H9 (cell line): Measurements from ENCODE around the gene UBALD1. TPM values are rescaled to one million over a fixed set of nuclear protein-coding genes. Genes with fewer than 3 reads are reported as not detected.

Experiments
- DNase-seq: peaks from one replicate; pipeline ENCODE4 v3.0.0-alpha.2; 2017
- H2AFZ ChIP-seq: one replicate; pipeline ENCODE4 v1.6.1; 2013; ENCODE audit warnings: mild to moderate bottlenecking, low read length, control low read depth, moderate library complexity
- H2AK5ac ChIP-seq: 2 replicates; pipeline ENCODE4 v1.6.1; 2013; ENCODE audit warnings: low read length, control low read depth, mixed read lengths; ENCODE audit not compliant: insufficient read length
- H2BK120ac ChIP-seq: one replicate; pipeline ENCODE4 v1.6.1; 2013; ENCODE audit warnings: low read depth, mild to moderate bottlenecking, low read length, control low read depth, inconsistent platforms; ENCODE audit not compliant: poor library complexity, severe bottlenecking
- H2BK12ac ChIP-seq: 2 replicates; pipeline ENCODE4 v1.6.1; 2013; ENCODE audit warnings: low read length, control low read depth, mixed read lengths, low read depth; ENCODE audit not compliant: insufficient read length
- H2BK15ac ChIP-seq: 2 replicates; pipeline ENCODE4 v1.6.1; 2013; ENCODE audit warnings: low read depth, low read length, control low read depth
- H2BK20ac ChIP-seq: one replicate; pipeline ENCODE4 v1.6.1; 2013; ENCODE audit warnings: low read depth, mild to moderate bottlenecking, low read length, control low read depth, inconsistent platforms; ENCODE audit not compliant: poor library complexity, severe bottlenecking
- H2BK5ac ChIP-seq: 2 replicates; pipeline ENCODE4 v1.6.1; 2013; ENCODE audit warnings: low read length, control low read depth, mixed read lengths; ENCODE audit not compliant: insufficient read length
- H3K14ac ChIP-seq: 2 replicates; pipeline ENCODE4 v1.6.1; 2013; ENCODE audit warnings: low read length, control low read depth; ENCODE audit not compliant: insufficient read depth
- H3K18ac ChIP-seq: 2 replicates; pipeline ENCODE4 v1.6.1; 2013; ENCODE audit warnings: low read depth, mild to moderate bottlenecking, mixed read lengths, low read length, control low read depth; ENCODE audit not compliant: insufficient read length
- H3K23ac ChIP-seq: 2 replicates; pipeline ENCODE4 v1.6.1; 2013; ENCODE audit warnings: low read length, control low read depth, mixed read lengths, low read depth; ENCODE audit not compliant: insufficient read length
- H3K23me2 ChIP-seq: 2 replicates; pipeline ENCODE4 v1.6.1; 2013; ENCODE audit warnings: low read depth, mild to moderate bottlenecking, mixed read lengths, low read length, control low read depth; ENCODE audit not compliant: insufficient read length, poor library complexity, severe bottlenecking
- H3K27ac ChIP-seq: 2 replicates; pipeline ENCODE4 v1.5.1; 2013; ENCODE audit warnings: low read length, control low read depth, mixed read lengths, low read depth; ENCODE audit not compliant: insufficient read length
- H3K27me3 ChIP-seq: 2 replicates; pipeline ENCODE4 v1.6.1; 2013; ENCODE audit warnings: low read length, control low read depth, inconsistent platforms; ENCODE audit not compliant: insufficient read depth
- H3K4ac ChIP-seq: 2 replicates; pipeline ENCODE4 v1.6.1; 2013; ENCODE audit warnings: low read depth, mild to moderate bottlenecking, control low read depth, inconsistent platforms, low read length, moderate library complexity
- H3K4me1 ChIP-seq: 2 replicates; pipeline ENCODE4 v1.6.1; 2013; ENCODE audit warnings: low read length, control low read depth, inconsistent platforms; ENCODE audit not compliant: insufficient read depth
- H3K4me2 ChIP-seq: 2 replicates; pipeline ENCODE4 v1.6.1; 2013; ENCODE audit warnings: low read length, control low read depth, mixed read lengths; ENCODE audit not compliant: insufficient read length, insufficient read depth
- H3K56ac ChIP-seq: 2 replicates; pipeline ENCODE4 v1.6.1; 2013; ENCODE audit warnings: low read depth, mild to moderate bottlenecking, mixed read lengths, low read length, control low read depth; ENCODE audit not compliant: insufficient read length
- H3K79me1 ChIP-seq: 2 replicates; pipeline ENCODE4 v1.6.1; 2013; ENCODE audit warnings: low read depth, mild to moderate bottlenecking, moderate library complexity, low read length, control low read depth, inconsistent platforms; ENCODE audit not compliant: insufficient read depth, poor library complexity, severe bottlenecking
- H3K79me2 ChIP-seq: 2 replicates; pipeline ENCODE4 v1.6.1; 2013; ENCODE audit warnings: low read length, control low read depth, inconsistent platforms; ENCODE audit not compliant: insufficient read depth
- H3K9ac ChIP-seq: 2 replicates; pipeline ENCODE4 v1.6.1; 2013; ENCODE audit warnings: low read length, control low read depth, mixed read lengths; ENCODE audit not compliant: insufficient read length; ENCODE audit errors: extremely low read depth
- H3K9me3 ChIP-seq: one replicate; pipeline ENCODE4 v1.6.1; 2013; ENCODE audit warnings: low read depth, low read length, inconsistent platforms; ENCODE audit not compliant: control insufficient read depth
- H3T11ph ChIP-seq: one replicate; pipeline ENCODE4 v1.6.1; 2013; ENCODE audit warnings: mild to moderate bottlenecking, low read length, control low read depth, inconsistent platforms
- H4K20me1 ChIP-seq: one replicate; pipeline ENCODE4 v1.6.1; 2013; ENCODE audit not compliant: control insufficient read depth, insufficient read length, insufficient read depth
- H4K5ac ChIP-seq: 2 replicates; pipeline ENCODE4 v1.6.1; 2013; ENCODE audit warnings: low read depth, mild to moderate bottlenecking, mixed read lengths, low read length, control low read depth; ENCODE audit not compliant: insufficient read length
- H4K8ac ChIP-seq: replicated peaks from 2 replicates; pipeline ENCODE4 v1.6.1; 2013; ENCODE audit warnings: low read length, control low read depth, mixed read lengths, low read depth; ENCODE audit not compliant: insufficient read length
- H4K91ac ChIP-seq: 2 replicates; pipeline ENCODE4 v1.6.1; 2013; ENCODE audit warnings: low read depth, mild to moderate bottlenecking, moderate library complexity, mixed read lengths, low read length, control low read depth; ENCODE audit not compliant: insufficient read length
- H3K27ac Mint-ChIP-seq, 3 experiments: 2 replicates in 2 of 3; 3 replicates in 1 of 3; pipeline ENCODE4 v1.8.0; 2020 to 2021; ENCODE audit warnings: mixed read lengths in 3 of 3, mild to moderate bottlenecking in 1 of 3, moderate library complexity in 1 of 3
- H3K27me3 Mint-ChIP-seq: 2 replicates; pipeline ENCODE4 v1.8.0; 2021; ENCODE audit warnings: low read depth, mild to moderate bottlenecking, moderate library complexity, mixed read lengths
- H3K36me3 Mint-ChIP-seq, 3 experiments: 2 replicates in 2 of 3; 3 replicates in 1 of 3; pipeline ENCODE4 v1.8.0; 2020 to 2021; ENCODE audit warnings: low read depth in 3 of 3, mixed read lengths in 3 of 3; ENCODE audit not compliant: insufficient read depth in 1 of 3
- H3K4me1 Mint-ChIP-seq, 2 experiments: 2 replicates each; pipeline ENCODE4 v1.8.0; 2020; ENCODE audit warnings: mixed read lengths in 2 of 2
- H3K4me3 Mint-ChIP-seq, 2 experiments: 2 replicates in 1 of 2; 3 replicates in 1 of 2; pipeline ENCODE4 v1.8.0; 2020 to 2021; ENCODE audit warnings: mild to moderate bottlenecking in 2 of 2, mixed read lengths in 2 of 2, moderate library complexity in 1 of 2
- H3K9me3 Mint-ChIP-seq, 2 experiments: 2 replicates in 1 of 2; 3 replicates in 1 of 2; pipeline ENCODE4 v1.8.0; 2020; ENCODE audit warnings: mild to moderate bottlenecking in 2 of 2, mixed read lengths in 2 of 2, moderate library complexity in 1 of 2
- WGBS: extraction: QIAGEN DNeasy Blood & Tissue Kit; methylation state at CpG from one replicate; pipeline ENCODE4 v1.1.7; 2013; ENCODE audit warnings: missing lambda C conversion rate, low lambda C conversion rate, mixed read lengths; ENCODE audit not compliant: insufficient read length; ENCODE audit errors: extremely low coverage; 5-methylcytosine and 5-hydroxymethylcytosine counted together
- total RNA-seq: library from RNA; stranded (reverse); gene quantifications from 2 replicates; pipeline ENCODE4 v1.2.1, GENCODE V29; 2021
- TF ChIP-seq, protein P1 (sequence below): fragments of 200-600 bp; sonication (generic); conservative IDR thresholded peaks from 3 replicates; pipeline ENCODE4 v1.8.0; 2021; ENCODE audit warnings: antibody characterized with exemption, mild to moderate bottlenecking

Gene UBALD1
- total RNA-seq, 1 experiment from 2014 or later, result 80.9 TPM

- H2BK12ac ChIP-seq, result no peak overlapping the region
- no peak overlapping the region for H2AK5ac ChIP-seq
- H3K23ac ChIP-seq, result no peak overlapping the region
- H3K79me2 ChIP-seq, result peaks cover 7% of the 10 kb centered on the region; the same call in 1 of the 2 replicates
- H3K27me3 ChIP-seq, result no peaks in the 10 kb centered on the region
- no peaks in the 10 kb centered on the region for H3K23me2 ChIP-seq
- H3K4me1 Mint-ChIP-seq, result peaks cover 4 to 7% of the 10 kb centered on the region in 2 experiments; a peak in 3 of 4 replicates
- H3K79me1 ChIP-seq, result peaks cover 15% of the 10 kb centered on the region
- H4K91ac ChIP-seq, result no peak overlapping the region
- H3K18ac ChIP-seq, result no peak overlapping the region
- peaks cover 0 to 11% of the 10 kb centered on the region in 2 experiments; a peak in 3 of 5 replicates for H3K9me3 Mint-ChIP-seq
- no peak overlapping the region for H2BK5ac ChIP-seq
- H2BK20ac ChIP-seq, result no peak overlapping the region
- H3K4me1 ChIP-seq, result no peaks in the 10 kb centered on the region
- no peak overlapping the region for H4K8ac ChIP-seq
- no peak overlapping the region for H2BK120ac ChIP-seq
- H3K4ac ChIP-seq, result no peak overlapping the region
- no peak overlapping the region for H3K56ac ChIP-seq
- no peak overlapping the region for H3K9ac ChIP-seq
- no peaks in the 10 kb centered on the region for H3K27me3 Mint-ChIP-seq
- H2BK15ac ChIP-seq, result no peak overlapping the region
- H3K14ac ChIP-seq, result no peak overlapping the region
- TF ChIP-seq, protein P1, sequence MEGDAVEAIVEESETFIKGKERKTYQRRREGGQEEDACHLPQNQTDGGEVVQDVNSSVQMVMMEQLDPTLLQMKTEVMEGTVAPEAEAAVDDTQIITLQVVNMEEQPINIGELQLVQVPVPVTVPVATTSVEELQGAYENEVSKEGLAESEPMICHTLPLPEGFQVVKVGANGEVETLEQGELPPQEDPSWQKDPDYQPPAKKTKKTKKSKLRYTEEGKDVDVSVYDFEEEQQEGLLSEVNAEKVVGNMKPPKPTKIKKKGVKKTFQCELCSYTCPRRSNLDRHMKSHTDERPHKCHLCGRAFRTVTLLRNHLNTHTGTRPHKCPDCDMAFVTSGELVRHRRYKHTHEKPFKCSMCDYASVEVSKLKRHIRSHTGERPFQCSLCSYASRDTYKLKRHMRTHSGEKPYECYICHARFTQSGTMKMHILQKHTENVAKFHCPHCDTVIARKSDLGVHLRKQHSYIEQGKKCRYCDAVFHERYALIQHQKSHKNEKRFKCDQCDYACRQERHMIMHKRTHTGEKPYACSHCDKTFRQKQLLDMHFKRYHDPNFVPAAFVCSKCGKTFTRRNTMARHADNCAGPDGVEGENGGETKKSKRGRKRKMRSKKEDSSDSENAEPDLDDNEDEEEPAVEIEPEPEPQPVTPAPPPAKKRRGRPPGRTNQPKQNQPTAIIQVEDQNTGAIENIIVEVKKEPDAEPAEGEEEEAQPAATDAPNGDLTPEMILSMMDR, result no peak
- H3K27ac ChIP-seq, result no peak overlapping the region
- no peak overlapping the region for H4K5ac ChIP-seq
- peak overlapping the region in 2 of 3 experiments; percentile 29 to 78; a peak in 3 of 7 replicates for H3K27ac Mint-ChIP-seq
- H3K36me3 Mint-ChIP-seq, result peaks cover 8 to 25% (median 13%) of the 10 kb centered on the region in 3 experiments
- no peak overlapping the region for H2AFZ ChIP-seq
- no peak overlapping the region for H3T11ph ChIP-seq
- no peaks in the 10 kb centered on the region for H3K9me3 ChIP-seq
- no peak overlapping the region for H3K4me2 ChIP-seq
- no peaks in the 10 kb centered on the region for H4K20me1 ChIP-seq
- no CpG with 5 or more reads among the region's 12 CpGs for WGBS
- H3K4me3 Mint-ChIP-seq, result no peak overlapping the region
- DNase-seq, result no peak
Measured at GRCh38 chr16:4634768-4635167, 20.1 kb upstream of the UBALD1 start.
